Naive thymus-derived CD4-positive, alpha-beta T cell (primary cell): ENCODE results near the gene MPI. TPM values are rescaled to one million over a fixed set of nuclear protein-coding genes. Genes with fewer than 3 reads are reported as not detected.
"Not testable (repeated sequence)": the region's sequence is repeated elsewhere in the genome, so short reads cannot be mapped to it uniquely, and the experiment has no call there.

Experiments
- ATAC-seq: fragments of 150-1000 bp; cut with Tn5 transposase; 2 replicates; pipeline ENCODE4 v1.10.0; 2021; ENCODE audit warnings: mild to moderate bottlenecking, moderate library complexity
- CTCF ChIA-PET: fragments of 350-600 bp; sonication (Branson Sonifier 250); formaldehyde crosslinking; loops from one replicate; lab custom pipeline; 2021; ENCODE audit warnings: antibody characterized with exemption; lab: Charles Lee
- POLR2A ChIA-PET: fragments of 350-600 bp; sonication (Branson Sonifier 250); formaldehyde crosslinking; loops from one replicate; lab custom pipeline; 2021; ENCODE audit warnings: antibody characterized with exemption, inconsistent platforms; lab: Charles Lee
- DNase-seq, 9 donors: peaks; one replicate each; pipeline versions ENCODE4 v3.0.0 to v3.0.0-alpha.2; 2020 to 2022; ENCODE audit warnings: mixed read lengths in 1 of 9
- H3K27ac ChIP-seq: one replicate; pipeline ENCODE4 v1.7.0; 2013; ENCODE audit warnings: mild to moderate bottlenecking, low read depth, low read length, moderate library complexity
- H3K27me3 ChIP-seq, 2 donors: one replicate each; pipeline ENCODE4 v1.7.0; 2013; ENCODE audit warnings: low read length in 2 of 2, mild to moderate bottlenecking in 2 of 2, moderate library complexity in 2 of 2; ENCODE audit not compliant: control insufficient read depth in 2 of 2, insufficient read depth in 2 of 2
- H3K36me3 ChIP-seq, 3 experiments: 1 replicate in 2 of 3; 2 replicates in 1 of 3; pipeline ENCODE4 v1.7.0; 2013; ENCODE audit warnings: low read length in 3 of 3, mild to moderate bottlenecking in 3 of 3, moderate library complexity in 1 of 3; ENCODE audit not compliant: insufficient read depth in 3 of 3, control insufficient read depth in 2 of 3
- H3K4me1 ChIP-seq, 2 donors: one replicate each; pipeline ENCODE4 v1.7.0; 2013; ENCODE audit warnings: low read length in 2 of 2, mild to moderate bottlenecking in 2 of 2, moderate library complexity in 1 of 2; ENCODE audit not compliant: control insufficient read depth in 2 of 2, insufficient read depth in 2 of 2
- H3K4me3 ChIP-seq: 2 replicates; pipeline ENCODE4 v1.7.0; 2013; ENCODE audit warnings: mild to moderate bottlenecking, low read length
- H3K9me3 ChIP-seq, 3 experiments: 1 replicate in 2 of 3; 2 replicates in 1 of 3; pipeline ENCODE4 v1.7.0; 2013; ENCODE audit warnings: low read length in 3 of 3; ENCODE audit not compliant: control insufficient read depth in 2 of 3
- H3K27ac Mint-ChIP-seq, 9 donors: one replicate each; pipeline ENCODE4 v1.8.0; 2020 to 2022; ENCODE audit warnings: mixed read lengths in 9 of 9, mild to moderate bottlenecking in 8 of 9, moderate library complexity in 5 of 9, inconsistent platforms in 2 of 9
- H3K27me3 Mint-ChIP-seq, 5 donors: one replicate each; pipeline ENCODE4 v1.8.0; 2021 to 2022; ENCODE audit warnings: mixed read lengths in 5 of 5, mild to moderate bottlenecking in 1 of 5
- H3K36me3 Mint-ChIP-seq, 5 donors: one replicate each; pipeline ENCODE4 v1.8.0; 2020 to 2022; ENCODE audit warnings: mixed read lengths in 5 of 5, mild to moderate bottlenecking in 3 of 5, inconsistent platforms in 1 of 5
- H3K4me1 Mint-ChIP-seq, 7 donors: one replicate each; pipeline ENCODE4 v1.8.0; 2020 to 2022; ENCODE audit warnings: mixed read lengths in 7 of 7, mild to moderate bottlenecking in 3 of 7, inconsistent platforms in 1 of 7
- H3K4me3 Mint-ChIP-seq, 10 donors: one replicate each; pipeline ENCODE4 v1.8.0; 2020 to 2022; ENCODE audit warnings: mild to moderate bottlenecking in 10 of 10, mixed read lengths in 10 of 10, moderate library complexity in 6 of 10, inconsistent platforms in 2 of 10
- H3K9me3 Mint-ChIP-seq, 11 donors: one replicate each; pipeline ENCODE4 v1.8.0; 2020 to 2022; ENCODE audit warnings: mixed read lengths in 11 of 11, mild to moderate bottlenecking in 4 of 11, inconsistent platforms in 1 of 11, moderate library complexity in 1 of 11
- intact Hi-C, 2 donors: fragments of 100-400 bp; cut with micrococcal nuclease; formaldehyde crosslinking; loops; one replicate each; pipeline ENCODE4 v1.15.1; 2023
- polyA plus RNA-seq, 2 donors: library from polyadenylated mRNA; unstranded; fragments of 300-500 nt; fragmentation: Illumina TruSeq; gene quantifications; one replicate each; pipeline ENCODE4 v1.2.3, GENCODE V29; 2021
- total RNA-seq, 6 experiments: library from RNA in 5 of 6; stranded (reverse) in 5 of 6; gene quantifications; 1 replicate in 5 of 6; 2 replicates in 1 of 6; pipeline ENCODE4 v1.2.3 and lab custom pipeline; 2021 to 2026

Gene MPI
- total and polyA plus RNA-seq, 7 experiments from 2014 or later = 34.0 to 98.3 (median 89.9) TPM

GRCh38 chr15:74924525-74924924 is 34.7 kb downstream of the MPI start:
- Mint-ChIP-seq H3K36me3 (peaks cover 0 to 30% (median 16%) of the 10 kb centered on the region in 5 donors), H3K27me3 (no peaks in the 10 kb centered on the region), H3K27ac (no peak overlapping the region), H3K4me1 (peaks cover 0 to 12% (median 0%) of the 10 kb centered on the region in 7 donors), H3K4me3 (no peak overlapping the region), H3K9me3 (no peaks in the 10 kb centered on the region)
- H3K4me1 ChIP-seq = no peaks in the 10 kb centered on the region
- ATAC-seq (no peak), DNase-seq (no peak)
- ChIA-PET POLR2A (interaction anchor here (0.6 kb wide), 1 partner anchor 30 kb away, joined by 3 read pairs; no protein-coding TSS in a partner anchor), CTCF (no interaction called here)
- H3K27me3 ChIP-seq = no peaks in the 10 kb centered on the region
- peaks cover 14 to 71% (median 21%) of the 10 kb centered on the region in 3 experiments for H3K36me3 ChIP-seq
- no peak overlapping the region for H3K27ac ChIP-seq
- H3K4me3 ChIP-seq = no peak overlapping the region
- intact Hi-C loops = no loop called here
- no peaks in the 10 kb centered on the region for H3K9me3 ChIP-seq

DNA sequence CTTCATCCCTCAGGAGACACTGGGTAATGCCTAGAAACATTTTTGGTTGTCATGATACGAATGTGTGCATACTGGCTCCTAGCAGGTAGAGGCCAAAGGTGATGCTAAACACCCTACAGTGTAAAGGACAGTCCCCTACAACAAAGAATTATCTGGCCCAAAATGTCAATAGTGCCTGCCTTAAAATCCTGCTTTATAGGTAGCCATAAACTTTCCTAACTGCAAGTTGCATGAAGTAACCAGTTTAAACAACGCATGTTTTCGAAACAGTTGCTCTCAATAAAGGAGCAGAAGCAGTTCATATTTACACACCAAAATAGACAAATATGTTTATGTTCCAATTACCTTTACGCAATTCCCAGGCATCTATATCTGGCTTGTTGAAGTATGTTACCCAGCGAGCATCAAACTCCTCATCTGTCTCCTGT is 38.9 kb downstream of the MPI start:
- Histone ChIP-seq H3K27me3 (no peaks in the 10 kb centered on the region), H3K4me1 (no peaks in the 10 kb centered on the region), H3K9me3 (no peaks in the 10 kb centered on the region), H3K27ac (no peak overlapping the region), H3K4me3 (no peak overlapping the region), H3K36me3 (peaks cover 10 to 41% (median 14%) of the 10 kb centered on the region in 3 experiments)
- ChIA-PET POLR2A (no interaction called here), CTCF (interaction anchor here (0.7 kb wide), 2 partner anchors 22 to 24 kb away, joined by 3 read pairs; no protein-coding TSS in a partner anchor)
- Mint-ChIP-seq H3K27ac (no peak overlapping the region), H3K27me3 (no peaks in the 10 kb centered on the region), H3K9me3 (no peaks in the 10 kb centered on the region), H3K36me3 (peaks cover 0 to 18% (median 7%) of the 10 kb centered on the region in 5 donors), H3K4me1 (peaks cover 4 to 17% (median 10%) of the 10 kb centered on the region in 7 donors), H3K4me3 (no peak overlapping the region)
- intact Hi-C loops = no loop called here
- ATAC-seq (no peak), DNase-seq (no peak)

DNA sequence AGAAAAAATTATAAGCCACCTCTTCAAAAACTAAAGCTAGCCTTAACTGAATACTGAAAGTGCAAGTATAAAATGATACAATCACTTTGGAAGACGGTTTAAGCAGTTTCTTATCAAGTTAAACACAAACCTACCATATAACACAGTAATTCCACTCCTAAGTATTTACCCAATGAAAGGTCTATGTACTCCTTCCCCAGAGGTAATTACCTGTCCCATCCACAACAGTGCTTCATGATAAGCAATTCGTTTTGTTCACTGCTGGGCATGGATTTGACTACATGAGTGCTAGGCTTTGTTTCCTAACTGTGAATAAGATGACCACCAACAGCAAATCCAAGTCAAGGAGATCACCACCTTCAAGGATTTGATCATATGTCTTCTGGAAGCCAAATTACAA is 43.7 kb downstream of the MPI start:
- H3K9me3 ChIP-seq = no peaks in the 10 kb centered on the region
- no peaks in the 10 kb centered on the region for H3K9me3 Mint-ChIP-seq
- no peak overlapping the region for H3K27ac ChIP-seq
- DNase-seq (no peak), ATAC-seq (no peak)
- intact Hi-C loops = loop anchor here (10.0 kb wide), 2 partner anchors 389 to 521 kb away; partner anchors contain the start of genes ARID3B (in 1 of the 2) and SIN3A (in 1 of the 2)
- H3K27me3 ChIP-seq = no peaks in the 10 kb centered on the region
- H3K27ac Mint-ChIP-seq = peak overlapping the region in 5 of 9 donors; percentile 13 to 36 (median 32)
- CTCF ChIA-PET = no interaction called here
- H3K4me3 ChIP-seq = no peak overlapping the region
- peaks cover 16 to 47% (median 31%) of the 10 kb centered on the region in 7 donors for H3K4me1 Mint-ChIP-seq
- H3K4me3 Mint-ChIP-seq = peak overlapping the region in 2 of 10 donors; percentile 23 to 27
- peaks cover 0 to 17% of the 10 kb centered on the region in 2 donors for H3K4me1 ChIP-seq
- no peaks in the 10 kb centered on the region for H3K27me3 Mint-ChIP-seq
- H3K36me3 Mint-ChIP-seq = peaks cover 0 to 13% (median 5%) of the 10 kb centered on the region in 5 donors
- POLR2A ChIA-PET = no interaction called here
- peaks cover 5 to 20% (median 6%) of the 10 kb centered on the region in 3 experiments for H3K36me3 ChIP-seq

- intact Hi-C loops = loop anchor here (5.0 to 10.0 kb wide), 4 partner anchors 43 to 520 kb away; partner anchors contain the start of genes SIN3A (in 2 of the 2), ARID3B (in 1 of the 2) and MPI (in 1 of the 2)
- H3K4me1 Mint-ChIP-seq = peaks cover 16 to 47% (median 31%) of the 10 kb centered on the region in 7 donors
- H3K9me3 Mint-ChIP-seq, H3K27me3 ChIP-seq, DNase-seq, H3K4me3 ChIP-seq, H3K9me3 ChIP-seq, H3K27me3 Mint-ChIP-seq, H3K36me3 Mint-ChIP-seq, ATAC-seq: not testable (repeated sequence)
- peaks cover 0 to 11% (median 0%) of the 10 kb centered on the region in 3 experiments for H3K36me3 ChIP-seq
- peaks cover 0 to 17% of the 10 kb centered on the region in 2 donors for H3K4me1 ChIP-seq
- ChIA-PET POLR2A (interaction anchor here (0.7 kb wide), 1 partner anchor 33 kb away, joined by 4 read pairs; no protein-coding TSS in a partner anchor), CTCF (interaction anchor here (0.7 to 0.8 kb wide), 2 partner anchors 15 to 33 kb away, joined by 3 read pairs; no protein-coding TSS in a partner anchor)
- peak overlapping the region in 3 of 9 donors; percentile 56 to 87 (median 74) for H3K27ac Mint-ChIP-seq
- H3K27ac ChIP-seq = peak overlapping the region; percentile 8
- H3K4me3 Mint-ChIP-seq = peak overlapping the region; percentile 12 to 80 (median 52)
Observed at GRCh38 chr15:74935193-74935592, 45.4 kb downstream of the MPI start.

DNA sequence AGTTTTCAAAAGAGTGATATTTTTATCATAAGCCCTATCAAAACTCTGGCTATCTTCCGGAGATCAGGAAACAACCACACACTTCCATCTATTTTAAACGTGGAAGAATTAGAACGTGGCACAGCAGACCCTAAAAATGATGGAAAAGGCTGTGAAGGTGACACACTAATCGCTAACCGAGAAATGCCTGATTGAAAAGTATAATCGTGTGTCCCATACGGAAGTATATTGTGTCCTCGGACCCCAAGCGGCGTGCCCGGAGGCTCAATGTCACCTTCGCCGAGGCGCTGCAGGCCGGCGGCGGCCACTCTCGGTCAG is 47.4 kb downstream of the MPI start:
- peaks cover 16 to 42% (median 27%) of the 10 kb centered on the region in 7 donors for H3K4me1 Mint-ChIP-seq
- H3K4me3 Mint-ChIP-seq = peak overlapping the region; percentile 87 to 97 (median 94)
- ATAC-seq = no peak
- H3K9me3 Mint-ChIP-seq = no peaks in the 10 kb centered on the region
- Histone ChIP-seq H3K36me3 (peaks cover 0 to 5% (median 0%) of the 10 kb centered on the region in 3 experiments), H3K27me3 (no peaks in the 10 kb centered on the region), H3K4me1 (peaks cover 0 to 17% of the 10 kb centered on the region in 2 donors), H3K27ac (peak overlapping the region; percentile 85), H3K9me3 (no peaks in the 10 kb centered on the region), H3K4me3 (peak overlapping the region; percentile 62)
- no peak for DNase-seq
- H3K36me3 Mint-ChIP-seq = peaks cover 0 to 3% (median 0%) of the 10 kb centered on the region in 5 donors
- intact Hi-C loops = loop anchor here (5.0 to 10.0 kb wide), 4 partner anchors 45 to 518 kb away; partner anchors contain the start of genes SIN3A (in 2 of the 2), ARID3B (in 1 of the 2) and MPI (in 1 of the 2)
- ChIA-PET POLR2A (interaction anchor here (0.8 to 1.6 kb wide), 8 partner anchors 11 to 517 kb away, joined by 3 to 9 read pairs (median 4); partner anchors contain the start of gene FAM219B), CTCF (no interaction called here)
- H3K27ac Mint-ChIP-seq = peak overlapping the region; percentile 44 to 93 (median 84)
- peaks cover 0 to 2% (median 0%) of the 10 kb centered on the region in 5 donors for H3K27me3 Mint-ChIP-seq

DNA sequence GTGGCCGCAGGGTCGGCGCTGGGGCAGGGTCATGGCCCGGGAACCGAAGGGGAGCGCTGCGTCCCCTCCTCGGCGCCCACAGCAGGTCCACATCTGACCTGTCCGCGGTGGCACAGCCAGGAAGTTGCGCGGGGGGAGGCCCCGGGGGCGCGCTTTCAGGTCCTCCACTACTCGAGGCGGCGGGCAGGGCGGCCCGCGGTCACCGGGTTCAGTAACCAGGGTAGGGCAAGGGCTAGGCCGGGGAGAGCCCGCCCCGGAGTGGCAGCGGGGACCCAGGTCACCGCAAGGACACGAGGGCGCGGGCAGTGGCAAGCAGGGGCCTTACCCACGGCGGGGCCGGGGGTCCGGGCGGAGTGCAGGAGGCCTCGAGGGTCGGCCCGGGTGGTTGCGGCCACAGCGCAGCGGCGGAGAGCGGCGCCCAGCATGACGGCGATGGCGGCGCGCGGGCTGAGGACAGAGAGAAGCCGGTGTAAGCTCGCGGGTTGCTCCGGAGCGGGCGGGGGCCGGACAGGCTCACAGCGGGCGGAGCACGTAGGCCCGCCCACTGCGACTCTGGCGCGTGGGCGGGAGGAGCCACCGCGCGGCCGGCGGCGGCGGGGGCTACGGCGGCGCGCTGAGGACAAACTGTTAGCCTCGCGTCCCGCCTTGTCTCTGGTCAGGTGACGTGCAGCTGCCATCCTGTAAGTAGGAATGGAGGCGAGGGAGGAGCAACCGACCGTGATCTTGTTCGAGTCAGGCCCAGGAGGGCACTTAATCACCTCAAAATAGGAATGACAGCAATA is 47.9 kb downstream of the MPI start, which contains the start of gene COX5A:
Gene COX5A, minus strand, starts transcription at position 484 of the 782 bp plus-strand sequence. Its CDS starts 59 bp downstream, at position 425.
- no peaks in the 10 kb centered on the region for H3K27me3 ChIP-seq
- peaks cover 0 to 17% of the 10 kb centered on the region in 2 donors for H3K4me1 ChIP-seq
- Mint-ChIP-seq H3K36me3 (peaks cover 0 to 3% (median 0%) of the 10 kb centered on the region in 5 donors), H3K4me3 (peak within 1 kb of the TSS; percentile 87 to 97 (median 94)), H3K27ac (peak within 1 kb of the TSS; percentile 85 to 95 (median 91)), H3K27me3 (peaks cover 0 to 3% (median 0%) of the 10 kb centered on the region in 5 donors), H3K4me1 (peaks cover 16 to 38% (median 26%) of the 10 kb centered on the region in 7 donors), H3K9me3 (no peaks in the 10 kb centered on the region)
- POLR2A ChIA-PET = interaction anchor here (0.6 to 1.7 kb wide), 12 partner anchors 11 to 516 kb away, joined by 3 to 9 read pairs (median 4); partner anchors contain the start of genes CLK3 and FAM219B
- intact Hi-C loops = loop anchor here (1.0 to 10.0 kb wide), 19 partner anchors 19 to 688 kb away; partner anchors contain the start of genes FAM219B (in 2 of the 2), MPI (in 2 of the 2), RPP25 (in 2 of the 2) and SCAMP2 (in 2 of the 2)
- H3K4me3 ChIP-seq = peak within 1 kb of the TSS; percentile 62
- DNase-seq = peak; percentile 86 to 94 (median 92)
- H3K9me3 ChIP-seq = no peaks in the 10 kb centered on the region
- H3K27ac ChIP-seq = peak within 1 kb of the TSS; percentile 85
- CTCF ChIA-PET = no interaction called here
- ATAC-seq = peak; percentile 99
- H3K36me3 ChIP-seq = peaks cover 0 to 5% (median 0%) of the 10 kb centered on the region in 3 experiments
